AG10803 (cell line): ENCODE data around the gene GDF3.

ENCODE experiments used
- DNase-seq: peaks from one replicate; pipeline ENCODE4 v3.0.0; 2010; ENCODE audit warnings: low read depth
- H3K4me3 ChIP-seq: 2 replicates; pipeline ENCODE4 v1.5.1; 2011; ENCODE audit warnings: mild to moderate bottlenecking, low read length, control low read depth
- CTCF ChIP-seq: conservative IDR thresholded peaks from 2 replicates; pipeline ENCODE4 v1.5.1; 2011; ENCODE audit warnings: mild to moderate bottlenecking, low read length, control low read depth, inconsistent platforms

The GDF3 gene

DNA sequence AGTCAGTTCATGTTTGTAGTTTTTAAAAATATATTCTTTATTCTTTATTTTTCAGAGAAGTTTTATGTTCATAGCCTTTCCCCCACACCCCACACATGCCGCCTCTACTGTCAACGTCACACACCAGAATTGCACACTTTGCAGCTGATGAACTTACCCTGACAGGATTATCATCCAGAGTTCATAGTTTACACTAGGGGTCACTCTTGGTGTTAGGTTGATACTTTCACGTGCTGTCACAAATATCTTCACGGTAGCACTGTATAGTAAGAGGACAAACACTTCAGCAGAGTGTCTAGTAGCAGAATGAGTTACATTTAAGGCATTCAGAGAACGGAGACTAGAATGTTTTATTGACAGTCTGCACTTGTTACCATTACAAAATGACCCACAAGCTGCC, 20.8 kb upstream of the GDF3 start:
- TF ChIP-seq CTCF = peak; percentile 31
- DNase-seq = peak; percentile 20
- H3K4me3 ChIP-seq = no peak overlapping the region

DNA sequence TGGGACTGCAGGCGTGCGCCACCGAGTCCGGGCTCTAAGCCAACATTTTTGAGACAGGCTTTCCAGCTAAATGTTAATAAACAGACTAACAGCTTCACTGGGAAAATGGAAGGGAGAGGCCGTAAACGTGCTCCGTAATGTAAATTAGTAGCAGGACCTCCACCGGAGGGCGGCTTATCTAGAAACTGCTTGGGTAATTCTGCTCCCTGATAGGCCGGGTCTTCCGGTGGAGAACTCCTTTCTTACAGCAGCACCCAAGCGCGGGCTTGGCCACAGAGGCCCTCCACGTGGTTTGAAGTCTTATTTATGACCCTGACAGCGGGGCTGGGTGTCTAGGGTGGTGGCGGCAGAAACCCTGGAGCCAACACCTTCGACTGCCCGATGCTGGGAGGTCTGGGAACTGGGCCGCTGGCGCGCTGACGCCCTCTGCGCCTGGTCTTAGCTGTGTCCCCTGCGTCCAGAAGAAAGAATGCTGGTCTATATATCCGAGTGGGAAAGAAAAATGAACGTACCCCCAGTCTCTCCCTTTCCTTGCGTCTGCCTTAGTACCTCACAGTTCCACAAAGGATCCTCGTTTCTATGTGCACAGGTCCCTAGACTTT, 17.4 kb upstream of the GDF3 start:
- no peak for TF ChIP-seq CTCF
- no peak overlapping the region for H3K4me3 ChIP-seq
- no peak for DNase-seq

- no peak within 1 kb of the TSS for H3K4me3 ChIP-seq
- TF ChIP-seq CTCF = no peak
- DNase-seq = no peak
Observed at GRCh38 chr12:7711133-7711532, 15.6 kb upstream of the GDF3 start, which contains the start of gene DPPA3. DPPA3 (plus strand) TSS chr12:7711433; CDS start chr12:7711571, 138 bp downstream.

DNA sequence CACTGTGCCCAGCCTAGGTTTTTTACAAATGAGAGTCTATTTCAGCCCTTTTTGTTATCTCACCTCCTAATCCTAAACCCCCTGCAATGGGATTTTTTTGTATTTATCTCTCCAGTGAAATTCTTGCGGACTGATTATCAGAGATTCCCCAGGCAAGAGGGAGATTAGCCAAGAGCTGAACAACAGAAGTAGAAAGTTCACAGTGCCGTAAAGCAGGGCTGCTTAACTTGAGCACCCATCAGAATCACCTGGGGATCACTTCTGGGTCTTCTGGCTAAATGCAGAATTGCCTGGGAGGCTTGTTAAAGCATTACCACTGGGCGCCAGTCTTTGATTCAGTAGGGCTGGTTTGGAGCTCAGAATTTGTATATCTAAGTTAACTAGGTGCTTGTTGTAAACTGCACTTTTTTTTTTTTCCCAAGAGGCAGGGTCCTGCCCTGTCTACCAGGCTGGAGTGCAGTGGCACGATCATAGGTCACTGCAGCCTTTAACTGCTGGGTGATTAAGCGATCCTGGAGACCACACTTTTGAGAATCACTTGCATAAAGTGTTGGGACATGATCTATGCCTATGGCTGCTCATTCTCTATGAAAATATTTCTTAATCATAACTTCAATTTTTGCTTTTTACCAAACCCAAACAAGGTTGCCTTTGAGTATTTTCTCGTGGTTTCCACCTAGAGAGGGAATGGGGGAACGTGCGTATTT, 14.5 kb upstream of the GDF3 start:
- H3K4me3 ChIP-seq = no peak overlapping the region
- TF ChIP-seq CTCF = no peak
- no peak for DNase-seq

- DNase-seq = no peak
- H3K4me3 ChIP-seq = no peak overlapping the region
- no peak for TF ChIP-seq CTCF
Observed at GRCh38 chr12:7705846-7706245, 10.3 kb upstream of the GDF3 start.

DNA sequence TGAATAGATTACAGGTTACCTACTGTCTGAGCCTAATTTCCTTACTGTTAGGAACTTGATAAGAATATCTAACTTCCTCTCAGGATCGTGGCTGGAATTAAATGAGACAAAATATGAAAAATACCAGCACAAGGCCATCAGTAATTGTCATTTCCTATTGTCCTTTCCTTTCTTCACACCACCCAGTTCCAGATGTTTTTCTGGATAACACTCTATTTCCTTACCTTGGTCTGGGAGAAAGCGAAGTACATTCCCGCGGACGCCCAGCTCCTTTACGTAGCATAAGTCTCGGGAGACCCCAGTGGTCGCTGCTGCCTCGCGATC, 376 bp downstream of the GDF3 start:
- no peak for TF ChIP-seq CTCF
- no peak for DNase-seq
- no peak overlapping the region for H3K4me3 ChIP-seq

- H3K4me3 ChIP-seq = no peak overlapping the region
- DNase-seq = no peak
- TF ChIP-seq CTCF = no peak
Observed at GRCh38 chr12:7694556-7695236, 879 bp downstream of the GDF3 start.
